Caco-2 (cell line): ENCODE measurements around the gene CNKSR3. TPM values are rescaled to one million over a fixed set of nuclear protein-coding genes. Genes with fewer than 3 reads are reported as not detected.

Experiments used
- BruUV-seq: library from RNA; stranded (reverse); fragments of 400-500 nt; replicated peaks from 2 replicates; lab custom pipeline; 2021; lab: Mats Ljungman, UMichigan
- CTCF ChIA-PET: fragments of 300-600 bp; sonication (Branson Sonifier 250); formaldehyde crosslinking; loops from one replicate; lab custom pipeline; 2022; ENCODE audit warnings: antibody characterized with exemption; lab: Charles Lee
- POLR2A ChIA-PET: fragments of 300-600 bp; sonication (Branson Sonifier 250); formaldehyde crosslinking; loops from one replicate; lab custom pipeline; 2022; ENCODE audit warnings: antibody characterized with exemption; lab: Charles Lee
- DNase-seq, 2 experiments: peaks; one replicate each; pipeline versions ENCODE4 v3.0.0 to v3.0.0-alpha.2; 2020 to 2022
- H3K27me3 ChIP-seq: replicated peaks from 2 replicates; pipeline ENCODE4 v1.6.0; 2011; ENCODE audit warnings: low read length; ENCODE audit not compliant: control insufficient read depth, insufficient read depth
- H3K36me3 ChIP-seq: 2 replicates; pipeline ENCODE4 v1.5.1; 2011; ENCODE audit warnings: low read length; ENCODE audit not compliant: control insufficient read depth, insufficient read depth
- H3K4me1 ChIP-seq: fragments of 250-450 bp; sonication (Bioruptor Pico); 2 replicates; pipeline ENCODE4 v1.5.1; 2020; ENCODE audit warnings: mild to moderate bottlenecking
- H3K4me3 ChIP-seq: 2 replicates; pipeline ENCODE4 v1.5.1; 2011; ENCODE audit warnings: low read depth, mild to moderate bottlenecking, control low read depth, low read length
- H3K9me3 ChIP-seq: fragments of 250-450 bp; sonication (Bioruptor Pico); 2 replicates; pipeline ENCODE4 v1.5.1; 2020; ENCODE audit warnings: mild to moderate bottlenecking, moderate library complexity
- H3K27ac Mint-ChIP-seq: one replicate; pipeline ENCODE4 v1.8.0; 2022; ENCODE audit warnings: mixed read lengths; ENCODE audit not compliant: unreplicated experiment
- H3K27me3 Mint-ChIP-seq: one replicate; pipeline ENCODE4 v1.8.0; 2022; ENCODE audit warnings: mixed read lengths; ENCODE audit not compliant: insufficient read depth, unreplicated experiment
- H3K36me3 Mint-ChIP-seq: one replicate; pipeline ENCODE4 v1.8.0; 2022; ENCODE audit warnings: mild to moderate bottlenecking, mixed read lengths; ENCODE audit not compliant: insufficient read depth, unreplicated experiment
- H3K4me1 Mint-ChIP-seq: one replicate; pipeline ENCODE4 v1.8.0; 2022; ENCODE audit warnings: low read depth, mixed read lengths; ENCODE audit not compliant: unreplicated experiment
- H3K4me3 Mint-ChIP-seq: one replicate; pipeline ENCODE4 v1.8.0; 2022; ENCODE audit warnings: mild to moderate bottlenecking, moderate library complexity, mixed read lengths; ENCODE audit not compliant: unreplicated experiment
- H3K9me3 Mint-ChIP-seq: one replicate; pipeline ENCODE4 v1.8.0; 2022; ENCODE audit warnings: mixed read lengths; ENCODE audit not compliant: unreplicated experiment
- intact Hi-C: fragments of 100-400 bp; cut with micrococcal nuclease; formaldehyde crosslinking; loops from one replicate; pipeline ENCODE4 v1.10.0; 2022; ENCODE audit not compliant: unreplicated experiment
- total RNA-seq: library from RNA; stranded (reverse); gene quantifications from 2 replicates; pipeline ENCODE4 v1.2.3, GENCODE V29; 2022
- TF ChIP-seq, protein P1 (sequence below), 2 experiments: fragments of 200-600 bp in 1 of 2; IDR thresholded peaks; 1 replicate in 1 of 2; 2 replicates in 1 of 2; pipeline versions ENCODE4 v1.5.1 to v1.8.0; 2011 to 2022; ENCODE audit warnings: antibody characterized with exemption in 1 of 2, control low read depth in 1 of 2, inconsistent platforms in 1 of 2, low read depth in 1 of 2, low read length in 1 of 2, mild to moderate bottlenecking in 1 of 2, moderate library complexity in 1 of 2; ENCODE audit not compliant: insufficient read depth in 1 of 2, severe bottlenecking in 1 of 2, unreplicated experiment in 1 of 2

Gene CNKSR3
- total RNA-seq, 1 experiment from 2014 or later = 33.1 TPM

DNA sequence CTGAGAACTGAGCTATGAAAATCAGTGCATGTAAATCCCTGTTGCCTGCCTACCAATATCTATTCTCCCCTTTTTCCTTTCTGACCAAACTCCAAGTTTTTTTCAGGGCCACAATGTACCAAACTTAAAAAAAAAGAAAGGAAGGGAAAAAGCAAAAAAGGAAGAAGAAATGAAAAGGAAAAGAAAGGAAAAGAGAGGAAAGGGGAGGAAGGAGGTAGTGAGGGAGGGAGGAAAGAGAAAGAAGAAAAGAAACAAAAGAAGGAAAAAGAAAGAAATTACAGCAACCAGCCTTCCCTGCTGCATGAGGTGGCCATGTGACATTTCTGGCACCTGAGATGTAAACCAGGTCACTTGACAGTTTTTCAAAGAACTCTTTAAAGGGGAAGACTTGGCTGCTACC is 4.4 kb downstream of the CNKSR3 start:
- H3K4me3 ChIP-seq = no peak overlapping the region
- no peaks in the 10 kb centered on the region; the same call in 1 of the 2 replicates for H3K36me3 ChIP-seq
- Mint-ChIP-seq H3K27ac (no peak overlapping the region), H3K27me3 (no peaks in the 10 kb centered on the region), H3K4me3 (no peak overlapping the region), H3K4me1 (peaks cover 35% of the 10 kb centered on the region), H3K36me3 (peaks cover 17% of the 10 kb centered on the region), H3K9me3 (no peaks in the 10 kb centered on the region)
- CTCF ChIA-PET = no interaction called here
- no peaks in the 10 kb centered on the region for H3K9me3 ChIP-seq
- no peaks in the 10 kb centered on the region for H3K27me3 ChIP-seq
- TF ChIP-seq, protein P1, sequence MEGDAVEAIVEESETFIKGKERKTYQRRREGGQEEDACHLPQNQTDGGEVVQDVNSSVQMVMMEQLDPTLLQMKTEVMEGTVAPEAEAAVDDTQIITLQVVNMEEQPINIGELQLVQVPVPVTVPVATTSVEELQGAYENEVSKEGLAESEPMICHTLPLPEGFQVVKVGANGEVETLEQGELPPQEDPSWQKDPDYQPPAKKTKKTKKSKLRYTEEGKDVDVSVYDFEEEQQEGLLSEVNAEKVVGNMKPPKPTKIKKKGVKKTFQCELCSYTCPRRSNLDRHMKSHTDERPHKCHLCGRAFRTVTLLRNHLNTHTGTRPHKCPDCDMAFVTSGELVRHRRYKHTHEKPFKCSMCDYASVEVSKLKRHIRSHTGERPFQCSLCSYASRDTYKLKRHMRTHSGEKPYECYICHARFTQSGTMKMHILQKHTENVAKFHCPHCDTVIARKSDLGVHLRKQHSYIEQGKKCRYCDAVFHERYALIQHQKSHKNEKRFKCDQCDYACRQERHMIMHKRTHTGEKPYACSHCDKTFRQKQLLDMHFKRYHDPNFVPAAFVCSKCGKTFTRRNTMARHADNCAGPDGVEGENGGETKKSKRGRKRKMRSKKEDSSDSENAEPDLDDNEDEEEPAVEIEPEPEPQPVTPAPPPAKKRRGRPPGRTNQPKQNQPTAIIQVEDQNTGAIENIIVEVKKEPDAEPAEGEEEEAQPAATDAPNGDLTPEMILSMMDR (IDR thresholded peaks at IDR 0.05; ENCODE audit: insufficient read depth in 1 of 2, low read depth in 1 of 2, low read length in 1 of 2, severe bottlenecking in 1 of 2, unreplicated experiment in 1 of 2) = no peak
- H3K4me1 ChIP-seq = peaks cover 18% of the 10 kb centered on the region
- BruUV-seq = no TSS peak
- POLR2A ChIA-PET = no interaction called here
- intact Hi-C loops = no loop called here
- no peak for DNase-seq

DNA sequence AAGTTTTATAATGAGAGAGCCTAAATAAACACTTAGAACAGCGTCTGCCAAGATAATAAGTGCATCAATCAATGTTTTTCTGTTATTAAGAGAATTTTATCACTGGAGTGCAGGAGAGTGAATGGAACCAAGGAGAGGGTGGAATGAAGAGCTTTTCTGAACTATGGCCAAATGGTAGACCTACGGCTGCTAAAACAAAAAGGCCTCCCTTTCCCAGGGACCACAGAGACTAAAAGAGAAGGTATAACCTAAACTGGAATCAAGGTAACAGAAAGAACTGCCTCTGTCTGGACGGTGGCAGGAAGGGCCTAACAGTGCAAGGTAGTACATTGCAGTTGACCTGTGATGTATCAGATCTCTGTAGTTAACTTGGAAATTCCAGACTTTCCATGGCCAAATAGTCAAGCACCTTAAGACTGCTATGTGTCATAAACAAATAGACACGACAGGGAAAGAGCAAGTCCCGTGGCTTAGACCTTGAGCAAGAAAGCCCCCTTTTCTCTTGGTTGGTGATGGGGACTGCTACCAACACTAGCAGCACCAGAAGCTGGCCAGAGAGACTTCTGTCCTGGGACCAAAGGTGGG is 5.5 kb downstream of the CNKSR3 start:
- H3K9me3 Mint-ChIP-seq = no peaks in the 10 kb centered on the region
- DNase-seq = no peak
- Histone ChIP-seq H3K4me1 (peaks cover 18% of the 10 kb centered on the region), H3K36me3 (no peaks in the 10 kb centered on the region; the same call in 1 of the 2 replicates), H3K9me3 (no peaks in the 10 kb centered on the region), H3K4me3 (no peak overlapping the region), H3K27me3 (no peaks in the 10 kb centered on the region)
- peaks cover 41% of the 10 kb centered on the region for H3K4me1 Mint-ChIP-seq
- no TSS peak for BruUV-seq
- H3K36me3 Mint-ChIP-seq = peaks cover 17% of the 10 kb centered on the region
- intact Hi-C loops = loop anchor here (1.0 kb wide), 1 partner anchor 86 kb away; no protein-coding TSS in a partner anchor
- H3K4me3 Mint-ChIP-seq = no peak overlapping the region
- ChIA-PET POLR2A (no interaction called here), CTCF (no interaction called here)
- H3K27me3 Mint-ChIP-seq = no peaks in the 10 kb centered on the region
- TF ChIP-seq, protein P1 (IDR thresholded peaks at IDR 0.05; ENCODE audit: insufficient read depth in 1 of 2, low read depth in 1 of 2, low read length in 1 of 2, severe bottlenecking in 1 of 2, unreplicated experiment in 1 of 2) = no peak
- no peak overlapping the region for H3K27ac Mint-ChIP-seq

GRCh38 chr6:154504102-154504501 is 6.4 kb downstream of the CNKSR3 start:
- no peaks in the 10 kb centered on the region for H3K27me3 Mint-ChIP-seq

More at GRCh38 chr6:154504102-154504501, 6.4 kb downstream of the CNKSR3 start:
- no peaks in the 10 kb centered on the region for H3K27me3 ChIP-seq
- no peak overlapping the region for H3K27ac Mint-ChIP-seq
- H3K9me3 Mint-ChIP-seq = no peaks in the 10 kb centered on the region
- no peak overlapping the region for H3K4me3 Mint-ChIP-seq
- DNase-seq = no peak
- H3K4me1 ChIP-seq = peaks cover 18% of the 10 kb centered on the region
- H3K36me3 ChIP-seq = no peaks in the 10 kb centered on the region; the same call in 1 of the 2 replicates
- peaks cover 17% of the 10 kb centered on the region for H3K36me3 Mint-ChIP-seq
- TF ChIP-seq, protein P1 (IDR thresholded peaks at IDR 0.05; ENCODE audit: insufficient read depth in 1 of 2, low read depth in 1 of 2, low read length in 1 of 2, severe bottlenecking in 1 of 2, unreplicated experiment in 1 of 2) = no peak
- peaks cover 41% of the 10 kb centered on the region for H3K4me1 Mint-ChIP-seq
- no TSS peak for BruUV-seq
- CTCF ChIA-PET = no interaction called here
- intact Hi-C loops = loop anchor here (1.0 kb wide), 1 partner anchor 87 kb away; no protein-coding TSS in a partner anchor
- H3K9me3 ChIP-seq = no peaks in the 10 kb centered on the region
- no peak overlapping the region for H3K4me3 ChIP-seq
- POLR2A ChIA-PET = no interaction called here
